ENCODE results near the gene PKN3.

PKN3 gene

DNA sequence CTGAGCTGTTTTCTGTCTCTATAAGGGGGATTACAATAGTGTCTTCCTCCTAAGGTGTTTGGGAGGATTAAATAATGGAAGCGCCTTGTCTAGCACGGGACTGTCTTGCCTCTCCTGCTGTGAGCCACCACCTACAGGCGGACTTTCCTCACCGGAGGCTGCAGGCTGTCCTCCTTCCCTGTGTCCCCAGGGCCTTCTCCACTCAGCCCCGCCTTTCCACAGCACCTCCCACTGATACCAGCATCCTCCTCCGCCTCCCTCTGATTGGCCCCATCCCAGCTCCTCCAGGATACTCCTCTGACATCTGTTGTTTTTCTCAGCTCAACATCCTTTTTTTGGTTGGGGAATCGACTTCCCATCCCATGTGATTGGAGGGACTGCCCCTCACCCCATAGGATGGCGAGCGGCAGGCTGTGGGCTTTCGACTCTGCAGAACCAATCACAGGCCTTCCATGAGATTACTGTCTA is 22.5 kb downstream of the PKN3 start:
- H3K4me3 ChIP-seq (ENCODE audit: low read depth, low read length): peak overlapping the region; percentile 63
- TF ChIP-seq, protein P1, sequence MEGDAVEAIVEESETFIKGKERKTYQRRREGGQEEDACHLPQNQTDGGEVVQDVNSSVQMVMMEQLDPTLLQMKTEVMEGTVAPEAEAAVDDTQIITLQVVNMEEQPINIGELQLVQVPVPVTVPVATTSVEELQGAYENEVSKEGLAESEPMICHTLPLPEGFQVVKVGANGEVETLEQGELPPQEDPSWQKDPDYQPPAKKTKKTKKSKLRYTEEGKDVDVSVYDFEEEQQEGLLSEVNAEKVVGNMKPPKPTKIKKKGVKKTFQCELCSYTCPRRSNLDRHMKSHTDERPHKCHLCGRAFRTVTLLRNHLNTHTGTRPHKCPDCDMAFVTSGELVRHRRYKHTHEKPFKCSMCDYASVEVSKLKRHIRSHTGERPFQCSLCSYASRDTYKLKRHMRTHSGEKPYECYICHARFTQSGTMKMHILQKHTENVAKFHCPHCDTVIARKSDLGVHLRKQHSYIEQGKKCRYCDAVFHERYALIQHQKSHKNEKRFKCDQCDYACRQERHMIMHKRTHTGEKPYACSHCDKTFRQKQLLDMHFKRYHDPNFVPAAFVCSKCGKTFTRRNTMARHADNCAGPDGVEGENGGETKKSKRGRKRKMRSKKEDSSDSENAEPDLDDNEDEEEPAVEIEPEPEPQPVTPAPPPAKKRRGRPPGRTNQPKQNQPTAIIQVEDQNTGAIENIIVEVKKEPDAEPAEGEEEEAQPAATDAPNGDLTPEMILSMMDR (IDR thresholded peaks at IDR 0.05; ENCODE audit: low read depth, low read length): no peak

DNA sequence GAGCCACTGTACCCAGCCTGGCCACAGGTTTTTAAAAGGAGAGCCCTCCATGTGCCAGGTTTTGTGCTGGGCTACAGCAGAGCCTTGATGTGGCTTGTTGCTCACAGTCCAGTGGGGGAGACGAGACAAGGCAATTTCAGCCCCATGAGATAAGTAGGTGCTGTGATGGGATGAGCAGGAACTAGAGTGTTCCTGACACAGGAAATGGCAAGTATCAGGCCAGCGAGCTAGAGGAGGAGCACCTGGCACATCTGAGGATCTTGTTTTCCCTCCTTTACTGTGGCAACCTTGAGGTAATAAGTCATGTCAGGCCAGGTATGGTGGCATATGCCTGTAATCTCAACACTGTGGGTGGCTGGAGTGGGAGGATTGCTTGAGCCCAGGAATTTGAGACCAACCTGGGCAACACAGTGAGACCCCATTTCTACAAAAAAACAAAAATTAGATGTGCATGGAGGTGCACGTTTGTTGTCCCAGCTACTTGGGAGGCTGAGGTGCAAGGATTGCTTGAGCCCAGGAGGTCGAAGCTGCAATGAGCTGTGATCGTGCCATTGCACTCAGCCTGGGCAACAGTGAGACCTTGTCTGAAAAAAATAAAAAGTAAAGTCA is 25.4 kb downstream of the PKN3 start:
- TF ChIP-seq, protein P1 (IDR thresholded peaks at IDR 0.05; ENCODE audit: low read depth, low read length): no peak
- no peak overlapping the region for H3K4me3 ChIP-seq (ENCODE audit: low read depth, low read length)

DNA sequence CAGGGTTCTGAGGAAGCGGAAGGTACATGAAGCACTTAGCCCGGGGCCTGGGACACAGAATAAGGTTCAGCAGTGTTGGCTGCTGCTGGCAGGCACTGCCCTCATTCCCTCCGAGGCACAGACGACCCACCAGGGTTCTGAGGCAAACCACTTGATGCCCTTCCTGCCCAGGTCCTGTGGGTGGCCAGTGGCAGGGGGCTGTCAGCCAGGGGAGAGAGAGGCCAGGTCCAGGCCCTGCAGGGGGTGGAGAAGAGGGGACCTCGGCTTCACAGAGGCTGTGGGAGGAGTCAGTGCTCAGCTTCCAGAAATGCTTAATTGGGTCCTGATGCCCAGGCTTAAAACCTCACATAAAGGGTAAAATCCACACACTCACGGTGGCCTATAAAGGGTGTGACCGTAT is 26.0 kb downstream of the PKN3 start:
- TF ChIP-seq, protein P1 (IDR thresholded peaks at IDR 0.05; ENCODE audit: low read depth, low read length): no peak
- H3K4me3 ChIP-seq (ENCODE audit: low read depth, low read length): no peak overlapping the region

DNA sequence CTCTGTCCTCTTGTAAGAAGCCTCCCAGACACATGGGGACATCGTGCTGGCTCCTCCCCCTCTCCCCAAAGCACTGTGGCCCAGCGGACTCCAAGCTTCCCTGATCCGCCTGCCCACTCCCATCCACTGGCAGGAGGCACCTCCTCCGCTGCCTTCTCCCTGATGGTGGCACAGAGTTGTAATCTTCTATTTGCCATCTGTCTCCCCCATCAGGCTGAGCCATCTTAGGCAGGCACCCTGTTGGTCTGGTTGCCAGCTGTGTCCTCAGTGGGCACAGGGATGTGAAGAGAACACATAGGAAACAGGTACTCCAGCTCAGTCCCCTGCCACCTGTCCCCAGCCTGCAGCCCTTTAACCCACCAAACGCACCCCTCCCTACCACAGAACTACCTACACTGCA is 27.0 kb downstream of the PKN3 start:
- TF ChIP-seq, protein P1 (IDR thresholded peaks at IDR 0.05; ENCODE audit: low read depth, low read length): no peak
- no peak overlapping the region for H3K4me3 ChIP-seq (ENCODE audit: low read depth, low read length)

DNA sequence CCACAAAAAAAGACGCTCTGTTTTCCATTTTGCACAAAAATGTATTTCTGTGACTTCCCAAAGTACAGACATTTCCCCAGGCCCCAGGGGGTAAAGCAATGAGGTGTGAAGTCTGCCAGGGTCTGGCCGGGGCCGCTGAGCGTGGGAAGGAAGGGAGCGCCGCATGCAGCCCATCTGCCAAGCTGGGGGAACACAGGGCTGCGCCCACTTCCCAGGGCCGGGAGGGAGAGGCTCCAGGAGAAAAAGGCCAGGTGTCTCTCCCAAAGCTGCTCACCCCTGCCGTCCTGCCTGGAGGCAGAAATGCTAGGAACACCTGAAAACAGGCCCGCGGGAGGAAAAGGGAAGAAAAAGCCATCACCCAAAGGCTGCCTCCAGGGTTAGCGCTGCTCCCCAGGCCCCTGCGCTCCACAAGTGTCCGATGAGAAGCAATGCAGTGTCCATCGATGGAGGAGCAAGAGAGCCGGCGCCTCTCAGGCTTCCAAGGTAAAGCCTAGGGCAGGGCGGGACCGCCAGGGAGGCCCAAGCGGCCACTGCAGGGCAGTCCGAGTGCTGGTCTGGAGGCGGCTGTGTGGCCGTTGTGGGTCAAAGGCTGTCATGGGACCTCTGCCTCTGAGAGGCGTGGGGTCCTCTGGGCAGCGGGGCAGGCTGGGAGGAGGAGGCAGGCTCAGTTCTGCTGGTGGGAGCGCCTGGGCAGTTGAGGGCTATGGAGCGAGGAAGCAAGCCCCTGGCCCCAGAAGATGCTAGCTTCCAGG is 27.6 kb downstream of the PKN3 start:
- TF ChIP-seq, protein P1 (IDR thresholded peaks at IDR 0.05; ENCODE audit: low read depth, low read length): no peak
- no peak overlapping the region for H3K4me3 ChIP-seq (ENCODE audit: low read depth, low read length)

DNA sequence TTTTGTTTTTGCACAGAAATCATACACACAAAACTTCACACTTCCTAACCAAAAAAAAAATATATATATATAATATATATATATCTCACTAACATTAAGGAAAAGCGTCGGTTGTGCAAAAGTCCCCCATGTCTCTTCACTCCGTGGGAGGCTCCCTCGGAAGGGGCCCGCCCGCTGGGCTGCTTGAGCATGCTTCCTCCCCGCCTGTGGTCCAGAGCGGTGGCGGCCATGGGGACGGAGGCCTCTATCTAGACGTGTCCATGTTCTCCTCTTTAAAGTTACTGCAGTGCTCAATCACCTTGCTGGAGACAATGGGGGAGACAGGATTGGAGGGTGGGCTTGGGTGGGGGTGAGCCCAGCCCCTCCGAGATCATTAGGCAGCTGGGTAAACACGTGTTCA is 28.8 kb downstream of the PKN3 start:
- TF ChIP-seq, protein P1 (IDR thresholded peaks at IDR 0.05; ENCODE audit: low read depth, low read length): no peak
- H3K4me3 ChIP-seq (ENCODE audit: low read depth, low read length): no peak overlapping the region

DNA sequence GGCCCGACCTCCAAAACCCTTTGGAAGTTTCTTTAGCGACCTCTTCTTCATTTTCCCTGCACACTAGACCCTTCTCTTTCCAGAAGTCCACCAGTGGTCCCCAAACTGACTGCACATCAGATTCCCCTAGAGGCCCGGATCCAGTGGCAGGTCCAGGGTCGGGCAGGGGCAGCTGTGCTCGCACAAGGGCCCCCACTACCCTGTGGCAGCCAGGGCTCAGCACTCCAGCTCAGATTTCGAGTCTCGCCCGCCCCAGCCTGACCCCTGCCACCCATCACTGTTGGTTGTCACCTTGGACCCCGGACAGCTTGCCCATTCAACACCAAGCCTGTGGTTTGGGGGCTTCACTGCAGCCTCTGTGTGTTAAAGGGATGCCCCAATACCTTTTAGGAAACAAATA is 29.4 kb downstream of the PKN3 start:
- TF ChIP-seq, protein P1 (IDR thresholded peaks at IDR 0.05; ENCODE audit: low read depth, low read length): no peak
- no peak overlapping the region for H3K4me3 ChIP-seq (ENCODE audit: low read depth, low read length)
